Mucosa of descending colon (tissue), 3 donors: Measurements from ENCODE around the gene INVS. TPM values are rescaled to one million over a fixed set of nuclear protein-coding genes. Genes with fewer than 3 reads are reported as not detected.

ENCODE experiments used
- ATAC-seq: fragments of 200-7000 bp; cut with Tn5 transposase; one replicate; pipeline ENCODE4 v1.9.1; 2020; ENCODE audit warnings: mild to moderate bottlenecking, moderate library complexity
- DNase-seq, 3 donors: peaks; one replicate each; pipeline ENCODE4 v3.0.0-alpha.2; 2020
- H3K36me3 ChIP-seq: fragments of 200-600 bp; one replicate; pipeline ENCODE4 v1.8.0; 2021; ENCODE audit warnings: low read depth, mild to moderate bottlenecking
- H3K4me1 ChIP-seq: fragments of 200-600 bp; one replicate; pipeline ENCODE4 v1.8.0; 2021; ENCODE audit warnings: low read depth, mild to moderate bottlenecking
- H3K4me3 ChIP-seq: fragments of 200-600 bp; one replicate; pipeline ENCODE4 v1.8.0; 2021; ENCODE audit warnings: mild to moderate bottlenecking
- H3K9me3 ChIP-seq: fragments of 200-600 bp; one replicate; pipeline ENCODE4 v1.8.0; 2021; ENCODE audit warnings: mild to moderate bottlenecking
- intact Hi-C, 2 donors: fragments of 100-400 bp; cut with DNase I in 1 of 2; cut with micrococcal nuclease in 1 of 2; formaldehyde crosslinking; loops; one replicate each; pipeline versions ENCODE4 v1.11.0 to v1.11.1; 2022; cut with DNase I, micrococcal nuclease
- total RNA-seq, 3 donors: library from RNA; stranded (reverse); fragmentation: NEBNext Ultra II Directional in 2 of 3; extraction: Animal tissue kit (Norgen Biotek cat#: 25700) in 2 of 3; gene quantifications; one replicate each; pipeline versions ENCODE4 v1.2.1 to v1.2.4, GENCODE V29; 2021 to 2023
- TF ChIP-seq, protein P1 (sequence below): fragments of 200-600 bp; IDR thresholded peaks from one replicate; pipeline ENCODE4 v1.8.0; 2022; ENCODE audit warnings: antibody characterized with exemption, mild to moderate bottlenecking
- donor health status: DM: no; HTN: no; CAD: no; lungs with moderate emphysema.
- donor health status: DM: no; HTN: no; CAD: no.
- donor health status: DM: no; HTN: yes; CAD: no.

INVS gene
- total RNA-seq, 3 donors from 2014 or later, result 16.8 to 24.0 (median 19.3) TPM

DNA sequence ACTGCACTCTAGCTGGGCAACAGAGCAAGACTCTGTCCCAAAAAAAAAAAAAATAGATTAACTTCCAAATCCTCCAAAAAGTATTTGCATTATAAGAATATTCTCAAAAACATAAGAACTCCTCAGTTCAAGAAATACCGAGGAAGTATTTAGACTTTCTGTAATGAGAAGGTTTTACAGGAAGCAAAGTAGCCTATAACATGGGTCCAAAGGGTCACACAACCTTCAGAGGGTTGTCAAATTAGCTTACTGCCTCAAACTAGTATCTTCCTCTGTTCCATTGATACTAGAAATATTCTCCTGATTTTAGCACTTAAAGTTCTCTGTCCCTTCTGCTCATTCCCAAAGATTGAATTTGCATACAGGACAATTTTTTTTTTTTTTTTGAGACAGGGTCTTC lies 121.9 kb downstream of the INVS start:
- Histone ChIP-seq H3K36me3 (no peaks in the 10 kb centered on the region), H3K4me3 (no peak overlapping the region), H3K9me3 (no peaks in the 10 kb centered on the region), H3K4me1 (no peaks in the 10 kb centered on the region)
- intact Hi-C loops, result no loop called here
- DNase-seq, result no peak
- peak; percentile 64 for ATAC-seq
- TF ChIP-seq, protein P1, sequence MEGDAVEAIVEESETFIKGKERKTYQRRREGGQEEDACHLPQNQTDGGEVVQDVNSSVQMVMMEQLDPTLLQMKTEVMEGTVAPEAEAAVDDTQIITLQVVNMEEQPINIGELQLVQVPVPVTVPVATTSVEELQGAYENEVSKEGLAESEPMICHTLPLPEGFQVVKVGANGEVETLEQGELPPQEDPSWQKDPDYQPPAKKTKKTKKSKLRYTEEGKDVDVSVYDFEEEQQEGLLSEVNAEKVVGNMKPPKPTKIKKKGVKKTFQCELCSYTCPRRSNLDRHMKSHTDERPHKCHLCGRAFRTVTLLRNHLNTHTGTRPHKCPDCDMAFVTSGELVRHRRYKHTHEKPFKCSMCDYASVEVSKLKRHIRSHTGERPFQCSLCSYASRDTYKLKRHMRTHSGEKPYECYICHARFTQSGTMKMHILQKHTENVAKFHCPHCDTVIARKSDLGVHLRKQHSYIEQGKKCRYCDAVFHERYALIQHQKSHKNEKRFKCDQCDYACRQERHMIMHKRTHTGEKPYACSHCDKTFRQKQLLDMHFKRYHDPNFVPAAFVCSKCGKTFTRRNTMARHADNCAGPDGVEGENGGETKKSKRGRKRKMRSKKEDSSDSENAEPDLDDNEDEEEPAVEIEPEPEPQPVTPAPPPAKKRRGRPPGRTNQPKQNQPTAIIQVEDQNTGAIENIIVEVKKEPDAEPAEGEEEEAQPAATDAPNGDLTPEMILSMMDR, result no peak

DNA sequence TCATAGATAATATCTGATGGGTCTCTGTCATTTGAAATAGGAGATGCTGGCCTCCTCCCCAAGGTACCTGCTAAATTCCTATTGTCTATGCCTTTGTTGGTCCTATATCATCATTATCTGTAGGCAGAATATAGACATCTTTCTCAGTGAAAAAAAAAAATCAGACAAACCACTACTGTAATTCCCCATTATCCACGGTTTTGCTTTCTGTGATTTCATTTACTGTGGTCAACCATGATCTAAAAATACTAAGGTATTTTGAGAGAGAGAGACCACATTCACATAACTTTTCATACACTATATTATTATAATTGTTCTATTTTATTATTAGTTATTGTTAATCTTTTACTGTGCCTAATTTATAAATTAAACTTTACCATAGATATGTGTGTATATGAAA lies 122.5 kb downstream of the INVS start:
- DNase-seq, result no peak
- ATAC-seq, result no peak
- H3K9me3 ChIP-seq, result no peaks in the 10 kb centered on the region
- H3K4me1 ChIP-seq, result no peaks in the 10 kb centered on the region
- H3K36me3 ChIP-seq, result no peaks in the 10 kb centered on the region
- intact Hi-C loops, result no loop called here
- TF ChIP-seq, protein P1, result no peak
- H3K4me3 ChIP-seq, result no peak overlapping the region

DNA sequence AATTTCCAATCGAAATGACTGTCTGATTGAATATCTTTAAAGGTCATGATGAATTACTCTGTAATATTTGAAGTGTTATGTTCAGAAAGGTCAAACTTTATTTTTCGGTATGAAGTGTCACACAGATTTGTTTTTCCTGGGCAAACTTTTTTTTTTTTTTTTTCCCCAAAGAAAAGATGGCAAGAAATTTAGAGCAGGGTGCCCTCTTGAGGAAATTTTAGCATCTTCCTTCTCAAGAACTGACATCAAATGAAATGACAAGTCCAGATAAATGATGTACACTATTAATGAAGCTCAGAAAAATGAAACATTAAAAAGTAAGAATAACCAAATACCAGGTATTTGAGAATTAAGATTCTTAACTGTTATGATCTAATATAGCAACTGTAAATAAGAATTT lies 123.6 kb downstream of the INVS start:
- no peaks in the 10 kb centered on the region for H3K9me3 ChIP-seq
- no peak for DNase-seq
- no peaks in the 10 kb centered on the region for H3K36me3 ChIP-seq
- no peak overlapping the region for H3K4me3 ChIP-seq
- no peak for ATAC-seq
- intact Hi-C loops, result no loop called here
- TF ChIP-seq, protein P1, result no peak
- H3K4me1 ChIP-seq, result no peaks in the 10 kb centered on the region

DNA sequence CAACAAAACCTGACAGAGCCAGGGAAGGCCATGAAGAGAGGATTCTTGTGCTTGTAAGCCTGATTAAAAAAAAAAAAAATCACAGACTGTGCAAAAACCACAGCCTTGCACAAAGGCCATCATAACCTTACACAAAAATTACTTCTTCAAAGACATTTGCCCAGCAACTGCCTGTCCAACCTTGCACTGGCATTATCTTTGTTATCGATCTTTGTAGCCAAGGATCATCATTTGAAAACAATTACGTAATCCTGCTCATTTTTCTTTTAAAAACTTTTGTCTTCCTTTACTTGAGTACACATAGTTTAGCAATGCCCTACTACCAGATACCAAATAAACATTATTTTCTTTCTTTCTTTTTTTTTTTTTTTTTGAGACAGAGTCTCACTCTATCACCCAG lies 128.6 kb downstream of the INVS start:
- DNase-seq (no peak), ATAC-seq (no peak)
- TF ChIP-seq, protein P1, result no peak
- H3K36me3 ChIP-seq, result peaks cover 5% of the 10 kb centered on the region
- H3K4me3 ChIP-seq, result no peak overlapping the region
- intact Hi-C loops, result no loop called here
- no peaks in the 10 kb centered on the region for H3K4me1 ChIP-seq
- H3K9me3 ChIP-seq, result no peaks in the 10 kb centered on the region

DNA sequence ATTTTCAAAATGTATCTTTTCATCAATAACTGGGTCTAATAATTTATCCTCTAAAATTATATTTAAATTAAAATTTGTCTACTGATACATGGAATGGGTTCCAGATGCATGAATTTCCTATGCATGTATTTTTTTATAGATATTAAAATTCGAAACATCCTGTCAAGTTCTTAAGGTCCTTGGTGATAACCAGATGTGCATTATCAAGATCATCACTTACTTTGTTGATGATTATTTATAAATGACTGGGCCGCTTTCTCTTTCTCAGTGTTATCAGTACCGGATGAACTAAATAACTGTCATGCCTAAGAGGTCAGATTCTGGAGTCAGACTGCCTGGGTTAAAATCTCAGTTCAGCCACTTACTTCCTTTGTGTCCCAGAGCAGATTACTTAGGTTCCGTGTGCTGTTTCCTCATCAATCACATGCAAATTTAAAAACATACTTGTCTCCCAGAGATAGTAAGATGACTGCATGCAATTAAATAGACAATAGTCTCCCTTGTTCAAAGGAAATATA lies 129.4 kb downstream of the INVS start:
- intact Hi-C loops, result no loop called here
- no peaks in the 10 kb centered on the region for H3K4me1 ChIP-seq
- DNase-seq, result no peak
- H3K36me3 ChIP-seq, result peaks cover 5% of the 10 kb centered on the region
- TF ChIP-seq, protein P1, result no peak
- ATAC-seq, result no peak
- H3K9me3 ChIP-seq, result no peaks in the 10 kb centered on the region
- H3K4me3 ChIP-seq, result no peak overlapping the region

DNA sequence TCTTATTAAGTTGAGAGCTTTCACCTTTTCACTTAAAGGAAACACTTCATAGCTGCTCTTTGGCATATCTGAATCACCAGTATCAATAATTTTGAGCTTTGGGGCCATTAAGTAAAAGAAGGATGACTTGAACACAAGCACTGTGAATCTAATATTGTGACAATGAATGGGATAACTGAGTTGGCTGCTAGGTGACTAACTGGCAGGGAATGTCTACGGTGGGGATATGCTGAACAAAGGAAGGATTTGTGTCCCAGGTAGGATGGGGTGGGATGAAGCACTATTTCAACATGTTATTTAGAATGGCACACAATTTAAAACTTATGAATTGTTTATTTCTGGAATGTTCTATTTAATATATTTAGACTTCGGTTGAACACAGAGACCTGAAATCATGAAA lies 130.1 kb downstream of the INVS start:
- Histone ChIP-seq H3K36me3 (peaks cover 5% of the 10 kb centered on the region), H3K4me1 (no peaks in the 10 kb centered on the region), H3K4me3 (no peak overlapping the region), H3K9me3 (no peaks in the 10 kb centered on the region)
- no peak for ATAC-seq
- intact Hi-C loops, result no loop called here
- no peak for DNase-seq
- TF ChIP-seq, protein P1, result no peak
